NB4 (cell line): ENCODE data around the gene SUSD4.

Source experiments
- DNase-seq: peaks from one replicate; pipeline ENCODE4 v3.0.0; 2010; ENCODE audit warnings: low read depth
- H3K4me3 ChIP-seq: one replicate; pipeline ENCODE4 v1.5.1; 2011; ENCODE audit warnings: mild to moderate bottlenecking, low read depth, low read length, moderate library complexity
- CTCF ChIP-seq: IDR thresholded peaks from one replicate; pipeline ENCODE4 v1.5.1; 2012; ENCODE audit warnings: low read depth, low read length
- MAX ChIP-seq: IDR thresholded peaks from 2 replicates; pipeline ENCODE4 v1.6.1; 2011; ENCODE audit warnings: low read depth, low read length
- MYC ChIP-seq: IDR thresholded peaks from 2 replicates; pipeline ENCODE4 v1.6.1; 2011; ENCODE audit warnings: low read depth, low read length
- POLR2A ChIP-seq: IDR thresholded peaks from 2 replicates; pipeline ENCODE4 v1.6.1; 2011; ENCODE audit warnings: mild to moderate bottlenecking; ENCODE audit not compliant: insufficient read length; ENCODE audit errors: extremely low read depth

The SUSD4 gene

GRCh38 chr1:223352944-223353343, 11.0 kb downstream of the SUSD4 start:
- TF ChIP-seq POLR2A = no peak
- TF ChIP-seq MYC = no peak
- TF ChIP-seq MAX = no peak
- TF ChIP-seq CTCF = no peak
- DNase-seq = no peak
- H3K4me3 ChIP-seq = no peak overlapping the region

- no peak for DNase-seq
- H3K4me3 ChIP-seq = no peak overlapping the region
- TF ChIP-seq MYC (no peak), MAX (no peak), POLR2A (no peak), CTCF (no peak)
These were observed 13.5 kb downstream of the SUSD4 start for GRCh38 chr1:223350361-223350908.

- H3K4me3 ChIP-seq = no peak overlapping the region
- no peak for TF ChIP-seq MAX
- no peak for TF ChIP-seq POLR2A
- TF ChIP-seq MYC = no peak
- no peak for TF ChIP-seq CTCF
- no peak for DNase-seq
These were observed 14.7 kb downstream of the SUSD4 start for GRCh38 chr1:223349241-223349640.

- DNase-seq = no peak
- no peak overlapping the region for H3K4me3 ChIP-seq
- TF ChIP-seq MAX (no peak), MYC (no peak), CTCF (no peak), POLR2A (no peak)
These were observed 15.5 kb downstream of the SUSD4 start for GRCh38 chr1:223348439-223348838.

- TF ChIP-seq MAX = no peak
- TF ChIP-seq POLR2A = no peak
- TF ChIP-seq CTCF = no peak
- no peak for TF ChIP-seq MYC
- DNase-seq = no peak
- H3K4me3 ChIP-seq = no peak overlapping the region
These were observed 16.4 kb downstream of the SUSD4 start for GRCh38 chr1:223347583-223347982.
